Heart right ventricle (tissue), 16 donors: Measurements from ENCODE around the gene IGF2R. TPM values are rescaled to one million over a fixed set of nuclear protein-coding genes. Genes with fewer than 3 reads are reported as not detected.

Source experiments
- ATAC-seq, 8 donors: fragments of 200-7000 bp; cut with Tn5 transposase; one replicate each; pipeline ENCODE4 v1.9.1; 2020; ENCODE audit warnings: mild to moderate bottlenecking in 8 of 8, moderate library complexity in 8 of 8, moderate number of reproducible peaks in 1 of 8
- DNase-seq, 2 donors: peaks; one replicate each; pipeline ENCODE4 v3.0.0-alpha.2; 2020
- H3K27ac ChIP-seq, 10 donors: fragments of 200-600 bp; sonication (generic) in 2 of 10; one replicate each; pipeline versions ENCODE4 v1.5.0 to v1.8.0; 2020 to 2022; ENCODE audit warnings: mild to moderate bottlenecking in 3 of 10
- H3K27me3 ChIP-seq, 7 donors: fragments of 200-600 bp; one replicate each; pipeline ENCODE4 v1.8.0; 2021 to 2022; ENCODE audit warnings: mild to moderate bottlenecking in 2 of 7
- H3K36me3 ChIP-seq, 9 donors: fragments of 200-600 bp; sonication (generic) in 1 of 9; one replicate each; pipeline versions ENCODE4 v1.5.0 to v1.8.0; 2020 to 2022; ENCODE audit warnings: mild to moderate bottlenecking in 2 of 9
- H3K4me1 ChIP-seq, 9 donors: fragments of 200-600 bp; sonication (generic) in 1 of 9; one replicate each; pipeline versions ENCODE4 v1.5.0 to v1.8.0; 2020 to 2022; ENCODE audit warnings: mild to moderate bottlenecking in 4 of 9
- H3K4me3 ChIP-seq, 10 donors: fragments of 200-600 bp; sonication (generic) in 2 of 10; one replicate each; pipeline versions ENCODE4 v1.5.0 to v1.8.0; 2020 to 2022; ENCODE audit warnings: mild to moderate bottlenecking in 7 of 10, moderate library complexity in 2 of 10
- H3K9me3 ChIP-seq, 11 donors: fragments of 200-600 bp in 10 of 11; sonication (generic) in 2 of 11; one replicate each; pipeline versions ENCODE4 v1.5.0 to v1.8.0; 2013 to 2022; ENCODE audit warnings: mild to moderate bottlenecking in 2 of 11, control low read depth in 1 of 11, moderate library complexity in 1 of 11
- WGBS, 2 donors: extraction: QIAGEN DNeasy Blood & Tissue Kit; methylation state at CpG; one replicate each; pipeline ENCODE4 v1.1.7; 2013; ENCODE audit warnings: inconsistent platforms in 1 of 2; 5-methylcytosine and 5-hydroxymethylcytosine counted together
- intact Hi-C, 10 donors: fragments of 100-400 bp; cut with DNase I; formaldehyde crosslinking; loops; one replicate each; pipeline versions ENCODE4 v1.11.1 to v1.14.2; 2022
- polyA plus RNA-seq, 2 donors: library from polyadenylated mRNA; stranded (reverse); fragments of 200-250 nt; gene quantifications; one replicate each; pipeline ENCODE4 v1.2.3, GENCODE V29; 2013
- total RNA-seq, 10 donors: library from RNA; stranded (reverse); fragmentation: NEBNext Ultra II Directional in 3 of 10; extraction: Animal tissue kit (Norgen Biotek cat#: 25700) in 3 of 10; gene quantifications; one replicate each; pipeline versions ENCODE4 v1.2.1 to v1.2.4, GENCODE V29; 2021 to 2023
- TF ChIP-seq, protein P1 (sequence below), 9 donors: fragments of 200-600 bp; sonication (generic) in 2 of 9; IDR thresholded peaks; one replicate each; pipeline versions ENCODE4 v1.5.0 to v1.8.0; 2021 to 2022; ENCODE audit warnings: antibody characterized with exemption in 9 of 9, mild to moderate bottlenecking in 5 of 9, moderate library complexity in 1 of 9
- donor health status: Arrhythmogenic right ventricular cardiomyopathy.
- donor health status: ischemic (EF 13 %, LVEDD 7.1; RV severe dilation, severe dysfunction).
- donor health status: healthy with polysubstance abuse.
- donor health status: DM: no; HTN: yes; CAD: no.
- donor health status: DM: no; HTN: no; CAD: no.
- donor health status: ischemic (EF 25% LVEDD 6.9; RV normal size, moderate dysfunction).
- donor health status: ischemic (EF 25% LVEDD 5.7; RV mildly dilated, moderate dysfunction).
- donor health status: healthy.
- donor health status: DM: yes; HTN: yes; CAD: no.
- donor health status: Ischemic cardiomyopathy.
- donor health status: ischemic (EF 35%, LVEDD 5.7; RV mildly dilated, moderate dysfunction).
- donor health status: nonischemic (EF 11% LVEDD 7.7; RV severe dilation, severe dysfunction).
- donor health status: DM: yes; HTN: yes; CAD: no.
- donor health status: PGD.
- donor health status: ischemic (EF 29% LVEDD 5.4; RV normal size, mild dysfunction).
- donor health status: nonischemic (EF 23%, LVEDD 6.1; RV moderate dilation, normal function).

The IGF2R gene
- total and polyA plus RNA-seq, 12 donors: 13.7 to 95.6 (median 70.2) TPM

DNA sequence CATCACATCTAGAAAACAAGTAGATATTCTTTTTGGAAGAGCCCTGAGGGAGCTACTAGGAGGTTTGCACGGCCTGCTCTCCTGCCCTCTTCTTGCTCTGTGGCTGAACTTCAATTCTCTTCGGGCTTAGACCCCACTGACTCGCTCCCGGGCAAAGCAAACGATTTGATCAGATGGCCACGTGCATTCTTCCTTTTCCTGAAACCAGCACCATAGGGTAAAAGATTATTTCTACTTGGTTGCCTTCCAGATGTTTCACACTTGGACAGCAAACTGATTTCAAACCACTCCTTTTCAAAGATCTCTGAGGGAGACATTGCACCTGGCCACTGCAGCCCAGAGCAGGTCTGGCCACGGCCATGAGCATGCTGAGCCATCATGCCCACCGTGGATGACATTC, 152.7 kb downstream of the IGF2R start, which contains the start of gene SLC22A1:
SLC22A1 (plus strand) TSS at position 258 of the 400 bp plus-strand sequence; CDS start at position 379, 121 bp downstream.
- Histone ChIP-seq H3K4me3 (no peak within 1 kb of the TSS), H3K27me3 (no peaks in the 10 kb centered on the region), H3K27ac (no peak within 1 kb of the TSS), H3K9me3 (peaks cover 0 to 11% (median 0%) of the 10 kb centered on the region in 11 donors), H3K36me3 (peaks cover 0 to 7% (median 0%) of the 10 kb centered on the region in 9 donors), H3K4me1 (no peaks in the 10 kb centered on the region)
- DNase-seq: no peak
- WGBS, 2 donors: 74 to 83% methylated on average over 8 of the region's 8 CpGs
- TF ChIP-seq, protein P1, sequence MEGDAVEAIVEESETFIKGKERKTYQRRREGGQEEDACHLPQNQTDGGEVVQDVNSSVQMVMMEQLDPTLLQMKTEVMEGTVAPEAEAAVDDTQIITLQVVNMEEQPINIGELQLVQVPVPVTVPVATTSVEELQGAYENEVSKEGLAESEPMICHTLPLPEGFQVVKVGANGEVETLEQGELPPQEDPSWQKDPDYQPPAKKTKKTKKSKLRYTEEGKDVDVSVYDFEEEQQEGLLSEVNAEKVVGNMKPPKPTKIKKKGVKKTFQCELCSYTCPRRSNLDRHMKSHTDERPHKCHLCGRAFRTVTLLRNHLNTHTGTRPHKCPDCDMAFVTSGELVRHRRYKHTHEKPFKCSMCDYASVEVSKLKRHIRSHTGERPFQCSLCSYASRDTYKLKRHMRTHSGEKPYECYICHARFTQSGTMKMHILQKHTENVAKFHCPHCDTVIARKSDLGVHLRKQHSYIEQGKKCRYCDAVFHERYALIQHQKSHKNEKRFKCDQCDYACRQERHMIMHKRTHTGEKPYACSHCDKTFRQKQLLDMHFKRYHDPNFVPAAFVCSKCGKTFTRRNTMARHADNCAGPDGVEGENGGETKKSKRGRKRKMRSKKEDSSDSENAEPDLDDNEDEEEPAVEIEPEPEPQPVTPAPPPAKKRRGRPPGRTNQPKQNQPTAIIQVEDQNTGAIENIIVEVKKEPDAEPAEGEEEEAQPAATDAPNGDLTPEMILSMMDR (IDR thresholded peaks at IDR 0.05): no peak
- intact Hi-C loops: no loop called here
- no peak for ATAC-seq

DNA sequence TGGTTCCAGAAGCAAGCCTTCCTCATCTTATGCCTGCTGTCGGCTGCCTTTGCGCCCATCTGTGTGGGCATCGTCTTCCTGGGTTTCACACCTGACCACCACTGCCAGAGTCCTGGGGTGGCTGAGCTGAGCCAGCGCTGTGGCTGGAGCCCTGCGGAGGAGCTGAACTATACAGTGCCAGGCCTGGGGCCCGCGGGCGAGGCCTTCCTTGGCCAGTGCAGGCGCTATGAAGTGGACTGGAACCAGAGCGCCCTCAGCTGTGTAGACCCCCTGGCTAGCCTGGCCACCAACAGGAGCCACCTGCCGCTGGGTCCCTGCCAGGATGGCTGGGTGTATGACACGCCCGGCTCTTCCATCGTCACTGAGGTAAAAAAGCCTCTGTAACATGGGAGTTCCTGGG, 153.1 kb downstream of the IGF2R start:
- no peak overlapping the region for H3K27ac ChIP-seq
- no peak overlapping the region for H3K4me3 ChIP-seq
- WGBS, 2 donors: 95 to 96% methylated on average over 14 of the region's 14 CpGs
- TF ChIP-seq, protein P1 (IDR thresholded peaks at IDR 0.05): no peak
- H3K4me1 ChIP-seq: no peaks in the 10 kb centered on the region
- no peak for DNase-seq
- H3K9me3 ChIP-seq: peaks cover 0 to 11% (median 0%) of the 10 kb centered on the region in 11 donors
- intact Hi-C loops: no loop called here
- H3K36me3 ChIP-seq: peaks cover 0 to 7% (median 0%) of the 10 kb centered on the region in 9 donors
- H3K27me3 ChIP-seq: no peaks in the 10 kb centered on the region
- ATAC-seq: no peak

- no peak overlapping the region for H3K4me3 ChIP-seq
- 79 to 95% methylated on average over 5 of the region's 5 CpGs for WGBS, 2 donors
- H3K27ac ChIP-seq: no peak overlapping the region
- peaks cover 0 to 6% (median 0%) of the 10 kb centered on the region in 11 donors for H3K9me3 ChIP-seq
- TF ChIP-seq, protein P1 (IDR thresholded peaks at IDR 0.05): no peak
- H3K36me3 ChIP-seq: peaks cover 0 to 7% (median 0%) of the 10 kb centered on the region in 9 donors
- DNase-seq: no peak
- no peaks in the 10 kb centered on the region for H3K4me1 ChIP-seq
- no peak for ATAC-seq
- no peaks in the 10 kb centered on the region for H3K27me3 ChIP-seq
- intact Hi-C loops: no loop called here
Observed at GRCh38 chr6:160122744-160123143, 153.9 kb downstream of the IGF2R start.

GRCh38 chr6:160124007-160124406, 155.1 kb downstream of the IGF2R start:
- TF ChIP-seq, protein P1 (IDR thresholded peaks at IDR 0.05): no peak
- ATAC-seq: no peak

More at GRCh38 chr6:160124007-160124406, 155.1 kb downstream of the IGF2R start:
- WGBS, 2 donors: 96% methylated on average over 2 of the region's 2 CpGs
- Histone ChIP-seq H3K4me3 (no peak overlapping the region), H3K36me3 (no peaks in the 10 kb centered on the region), H3K4me1 (no peaks in the 10 kb centered on the region), H3K9me3 (no peaks in the 10 kb centered on the region), H3K27ac (no peak overlapping the region), H3K27me3 (no peaks in the 10 kb centered on the region)
- intact Hi-C loops: no loop called here
- no peak for DNase-seq
